Fibroblast of the aortic adventitia (primary cell): ENCODE measurements around the gene CHD6. TPM values are rescaled to one million over a fixed set of nuclear protein-coding genes. Genes with fewer than 3 reads are reported as not detected.

Experiments used
- DNase-seq: peaks from one replicate; pipeline ENCODE4 v3.0.0-alpha.2; 2010; ENCODE audit warnings: low read depth
- H3K4me3 ChIP-seq: 2 replicates; pipeline ENCODE4 v1.5.1; 2011; ENCODE audit warnings: low read depth, mild to moderate bottlenecking, control low read depth, low read length, moderate library complexity
- CTCF ChIP-seq: IDR thresholded peaks from 2 replicates; pipeline ENCODE4 v1.5.1; 2011; ENCODE audit warnings: mild to moderate bottlenecking, low read length, control low read depth, inconsistent platforms; ENCODE audit not compliant: insufficient read depth
- total RNA-seq: library from RNA; depleted of rRNA; stranded (reverse); fragments of >200 nt; gene quantifications from 2 replicates; pipeline ENCODE4 v1.2.3, GENCODE V29; 2012; ENCODE audit warnings: low replicate concordance

Gene CHD6
- total RNA-seq, 1 donor = 29.7 TPM

- DNase-seq = no peak
- H3K4me3 ChIP-seq = no peak overlapping the region
- no peak for TF ChIP-seq CTCF
Measured at GRCh38 chr20:41369673-41370072, 248.5 kb downstream of the CHD6 start.

- no peak for DNase-seq
- H3K4me3 ChIP-seq = no peak overlapping the region
- peak; percentile 7 for TF ChIP-seq CTCF
Measured at GRCh38 chr20:41367956-41368355, 250.2 kb downstream of the CHD6 start.

- H3K4me3 ChIP-seq = no peak overlapping the region
- no peak for TF ChIP-seq CTCF
- no peak for DNase-seq
Measured at GRCh38 chr20:41367393-41367695, 250.8 kb downstream of the CHD6 start.

GRCh38 chr20:41366546-41367392 is 251.4 kb downstream of the CHD6 start, which contains the start of gene EMILIN3:
TSS of gene EMILIN3 (minus strand) at chr20:41366818. CDS start at chr20:41366634, 184 bp downstream.
- H3K4me3 ChIP-seq = no peak within 1 kb of the TSS
- no peak for TF ChIP-seq CTCF
- no peak for DNase-seq

GRCh38 chr20:41365777-41366545 is 252.2 kb downstream of the CHD6 start:
- H3K4me3 ChIP-seq = no peak overlapping the region
- DNase-seq = no peak
- TF ChIP-seq CTCF = no peak

- DNase-seq = no peak
- TF ChIP-seq CTCF = no peak
- H3K4me3 ChIP-seq = no peak overlapping the region
Measured at GRCh38 chr20:41364967-41365765, 253.0 kb downstream of the CHD6 start.
